Vagina (tissue), 2 donors: ENCODE results near the gene DPYD.

Source experiments
- POLR2A ChIP-seq, 2 donors: fragments of 450-650 bp; IDR thresholded peaks; one replicate each; pipeline ENCODE4 v1.6.1; 2017; ENCODE audit warnings: antibody characterized with exemption in 2 of 2, mild to moderate bottlenecking in 2 of 2, moderate library complexity in 2 of 2
- POLR2AphosphoS5 ChIP-seq, 2 donors: sonication (generic); formaldehyde crosslinking; IDR thresholded peaks; one replicate each; pipeline ENCODE4 v1.9.0; 2017; ENCODE audit warnings: antibody characterized with exemption in 2 of 2, mild to moderate bottlenecking in 2 of 2, low read depth in 1 of 2; ENCODE audit not compliant: insufficient read depth in 1 of 2
- TF ChIP-seq, protein P1 (sequence below), 3 experiments: fragments of 450-650 bp in 2 of 3; fragments of 200-600 bp in 1 of 3; sonication (generic) in 1 of 3; IDR thresholded peaks; one replicate each; pipeline ENCODE4 v1.5.1; 2017 to 2019; ENCODE audit warnings: antibody characterized with exemption in 3 of 3, mild to moderate bottlenecking in 2 of 3, moderate library complexity in 2 of 3

DNA sequence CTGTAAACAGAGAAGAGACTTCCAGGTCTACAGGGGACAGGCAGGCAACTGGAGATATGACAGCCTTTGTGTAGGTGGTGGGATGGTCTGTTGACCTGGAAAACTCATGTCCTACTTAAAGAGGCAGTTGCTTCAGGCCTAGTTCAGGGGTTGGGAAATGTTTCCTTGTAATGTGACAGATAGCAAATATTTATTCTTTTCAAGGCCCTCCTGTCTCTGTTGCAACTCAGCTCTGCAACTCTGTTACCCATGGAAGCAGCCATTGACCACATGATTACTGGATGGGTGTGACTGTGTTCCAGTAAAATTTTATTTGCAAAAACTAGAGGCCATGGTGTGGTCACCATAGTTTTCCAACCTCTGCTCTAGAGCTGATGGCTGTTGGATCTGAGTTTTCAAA lies 857.3 kb downstream of the DPYD start:
- TF ChIP-seq POLR2A (IDR thresholded peaks at IDR 0.05) (no peak), POLR2AphosphoS5 (IDR thresholded peaks at IDR 0.05; ENCODE audit: insufficient read depth in 1 of 2, low read depth in 1 of 2) (no peak)
- TF ChIP-seq, protein P1, sequence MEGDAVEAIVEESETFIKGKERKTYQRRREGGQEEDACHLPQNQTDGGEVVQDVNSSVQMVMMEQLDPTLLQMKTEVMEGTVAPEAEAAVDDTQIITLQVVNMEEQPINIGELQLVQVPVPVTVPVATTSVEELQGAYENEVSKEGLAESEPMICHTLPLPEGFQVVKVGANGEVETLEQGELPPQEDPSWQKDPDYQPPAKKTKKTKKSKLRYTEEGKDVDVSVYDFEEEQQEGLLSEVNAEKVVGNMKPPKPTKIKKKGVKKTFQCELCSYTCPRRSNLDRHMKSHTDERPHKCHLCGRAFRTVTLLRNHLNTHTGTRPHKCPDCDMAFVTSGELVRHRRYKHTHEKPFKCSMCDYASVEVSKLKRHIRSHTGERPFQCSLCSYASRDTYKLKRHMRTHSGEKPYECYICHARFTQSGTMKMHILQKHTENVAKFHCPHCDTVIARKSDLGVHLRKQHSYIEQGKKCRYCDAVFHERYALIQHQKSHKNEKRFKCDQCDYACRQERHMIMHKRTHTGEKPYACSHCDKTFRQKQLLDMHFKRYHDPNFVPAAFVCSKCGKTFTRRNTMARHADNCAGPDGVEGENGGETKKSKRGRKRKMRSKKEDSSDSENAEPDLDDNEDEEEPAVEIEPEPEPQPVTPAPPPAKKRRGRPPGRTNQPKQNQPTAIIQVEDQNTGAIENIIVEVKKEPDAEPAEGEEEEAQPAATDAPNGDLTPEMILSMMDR (IDR thresholded peaks at IDR 0.05), result no peak
